ENCODE measurements around the gene MYOZ1.

Gene MYOZ1

GRCh38 chr10:73597346-73597745 is 43.9 kb downstream of the MYOZ1 start:
- DNase-seq (ENCODE audit: low read depth) = no peak

- DNase-seq (ENCODE audit: low read depth) = no peak
These were observed 47.5 kb downstream of the MYOZ1 start for GRCh38 chr10:73593812-73594211.

GRCh38 chr10:73593110-73593509 is 48.2 kb downstream of the MYOZ1 start:
- no peak for DNase-seq (ENCODE audit: low read depth)

- DNase-seq (ENCODE audit: low read depth) = no peak
These were observed 49.2 kb downstream of the MYOZ1 start for GRCh38 chr10:73591935-73592699.

GRCh38 chr10:73590881-73591799 is 50.1 kb downstream of the MYOZ1 start, which contains the start of gene USP54:
TSS of gene USP54 (minus strand) at chr10:73591342. CDS start at chr10:73575658, 15,684 bp downstream.
- peak; percentile 73 for DNase-seq (ENCODE audit: low read depth)

GRCh38 chr10:73589563-73590126 is 51.6 kb downstream of the MYOZ1 start:
- no peak for DNase-seq (ENCODE audit: low read depth)

- no peak for DNase-seq (ENCODE audit: low read depth)
These were observed 52.6 kb downstream of the MYOZ1 start for GRCh38 chr10:73588656-73589055.

GRCh38 chr10:73586583-73586984 is 54.7 kb downstream of the MYOZ1 start:
- DNase-seq (ENCODE audit: low read depth) = peak; percentile 67

- no peak for DNase-seq (ENCODE audit: low read depth)
These were observed 55.9 kb downstream of the MYOZ1 start for GRCh38 chr10:73585327-73585726.

GRCh38 chr10:73584737-73585136 is 56.5 kb downstream of the MYOZ1 start:
- DNase-seq (ENCODE audit: low read depth) = no peak

- DNase-seq (ENCODE audit: low read depth) = no peak
These were observed 59.4 kb downstream of the MYOZ1 start for GRCh38 chr10:73581918-73582317.
